LHCN-M2 (cell line): Measurements from ENCODE around the gene METTL25B. TPM values are rescaled to one million over a fixed set of nuclear protein-coding genes. Genes with fewer than 3 reads are reported as not detected.

Experiments used
- DNase-seq: peaks from one replicate; pipeline ENCODE4 v3.0.0-alpha.2; 2012; ENCODE audit warnings: low read depth
- polyA plus RNA-seq: library from polyadenylated mRNA; unstranded; fragments of >200 nt; gene quantifications from one replicate; pipeline ENCODE4 v1.2.1, GENCODE V29; 2012; ENCODE audit warnings: missing spikeins
- total RNA-seq: library from RNA; depleted of rRNA; stranded (reverse); fragments of >200 nt; gene quantifications from 2 replicates; pipeline ENCODE4 v1.2.3, GENCODE V29; 2014; rRNA removed

METTL25B gene
- 10.0 and 11.2 TPM in 2 replicates for total RNA-seq
- 10.6 TPM for polyA plus RNA-seq

DNA sequence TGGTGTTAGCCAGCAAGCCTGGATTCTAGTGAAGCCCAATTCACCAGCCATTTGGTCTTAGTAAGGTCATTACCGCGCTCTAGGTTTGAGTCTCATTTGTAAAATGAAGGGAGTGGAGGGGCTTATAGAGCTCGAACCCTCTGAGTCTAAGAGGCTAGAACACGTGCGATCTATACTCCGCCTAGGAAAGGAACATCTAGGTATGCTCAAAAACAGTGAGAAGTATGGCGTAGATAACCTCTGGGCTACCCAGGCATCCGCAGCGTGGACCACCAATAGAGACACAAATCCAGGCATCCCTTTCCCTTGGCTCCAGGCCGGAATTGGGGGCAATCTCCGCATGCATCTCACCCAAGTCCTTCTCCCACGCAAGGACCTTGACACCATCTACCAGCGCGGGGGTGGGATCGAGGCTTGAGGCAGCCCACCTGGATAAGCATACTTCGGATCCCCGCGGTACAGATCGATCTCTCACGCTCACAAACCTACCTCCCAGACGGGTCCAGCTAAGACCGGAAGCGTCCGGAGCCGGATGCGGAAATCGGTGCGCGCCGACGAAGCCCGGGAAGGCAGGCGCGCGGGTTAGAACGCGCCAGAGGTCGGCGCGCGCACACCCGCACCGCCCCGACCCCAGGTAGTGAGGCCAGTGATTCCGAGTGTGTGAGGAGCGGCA lies at the start of gene METTL25B:
METTL25B (plus strand) TSS at position 544 of the 673 bp plus-strand sequence. CDS start 636 bp downstream, outside the sequence.
- DNase-seq = peak; percentile 77

DNA sequence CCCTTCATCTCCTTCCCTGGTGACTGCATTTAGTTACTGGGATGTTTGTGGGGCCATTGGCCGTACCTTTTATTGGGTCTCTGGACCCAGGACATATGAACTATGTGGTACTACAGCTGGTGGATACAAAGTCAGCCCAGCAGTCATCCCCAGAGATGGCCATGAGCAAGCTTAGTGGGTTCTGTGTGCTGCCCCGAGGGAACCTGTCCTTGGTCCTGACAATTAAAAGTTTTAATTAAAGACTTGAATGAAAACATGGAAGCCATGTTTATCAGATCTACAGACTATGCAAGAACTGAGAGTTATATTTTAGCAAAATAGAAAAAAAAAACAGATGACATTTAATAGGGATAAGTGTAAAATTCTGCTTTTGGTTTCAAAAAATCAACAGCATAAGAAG lies 48.2 kb upstream of the METTL25B start:
- no peak for DNase-seq

DNA sequence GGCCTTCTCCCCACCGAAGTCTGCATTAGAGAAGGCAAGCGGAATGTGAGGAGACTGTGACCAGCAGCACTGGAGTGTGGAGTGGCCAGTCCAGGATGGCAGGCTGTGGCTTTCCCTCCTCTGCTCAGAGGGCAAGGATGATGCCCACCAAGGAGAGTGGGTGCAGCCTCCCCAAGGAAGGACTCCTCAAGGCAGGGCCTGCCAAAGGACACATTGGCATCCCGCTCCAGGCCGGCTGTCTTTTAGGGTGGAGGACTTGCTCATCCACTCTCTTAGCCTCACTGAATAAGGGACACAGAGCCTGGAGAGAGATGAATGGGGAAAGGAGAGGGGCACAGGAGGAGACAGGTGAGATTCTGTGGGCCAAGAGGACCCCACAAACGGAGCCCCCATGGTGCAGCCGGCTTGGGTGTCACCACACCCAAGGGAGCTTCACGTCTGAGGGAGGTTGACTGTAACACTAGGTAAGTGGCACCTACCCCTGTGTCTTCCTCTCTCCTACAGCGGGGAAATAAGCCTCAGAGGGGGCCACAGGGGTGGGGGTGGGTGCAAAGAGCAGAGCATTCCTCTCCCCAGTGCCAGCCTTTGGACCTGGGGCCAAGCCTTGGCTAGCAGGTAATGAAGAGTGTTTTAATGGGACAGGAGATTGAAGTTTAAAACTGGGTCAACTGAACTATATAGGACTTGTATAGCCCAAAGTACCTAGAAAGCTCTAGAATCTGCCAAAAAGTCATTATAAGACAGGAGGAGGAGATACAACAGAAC lies 46.9 kb upstream of the METTL25B start:
- DNase-seq = no peak

DNA sequence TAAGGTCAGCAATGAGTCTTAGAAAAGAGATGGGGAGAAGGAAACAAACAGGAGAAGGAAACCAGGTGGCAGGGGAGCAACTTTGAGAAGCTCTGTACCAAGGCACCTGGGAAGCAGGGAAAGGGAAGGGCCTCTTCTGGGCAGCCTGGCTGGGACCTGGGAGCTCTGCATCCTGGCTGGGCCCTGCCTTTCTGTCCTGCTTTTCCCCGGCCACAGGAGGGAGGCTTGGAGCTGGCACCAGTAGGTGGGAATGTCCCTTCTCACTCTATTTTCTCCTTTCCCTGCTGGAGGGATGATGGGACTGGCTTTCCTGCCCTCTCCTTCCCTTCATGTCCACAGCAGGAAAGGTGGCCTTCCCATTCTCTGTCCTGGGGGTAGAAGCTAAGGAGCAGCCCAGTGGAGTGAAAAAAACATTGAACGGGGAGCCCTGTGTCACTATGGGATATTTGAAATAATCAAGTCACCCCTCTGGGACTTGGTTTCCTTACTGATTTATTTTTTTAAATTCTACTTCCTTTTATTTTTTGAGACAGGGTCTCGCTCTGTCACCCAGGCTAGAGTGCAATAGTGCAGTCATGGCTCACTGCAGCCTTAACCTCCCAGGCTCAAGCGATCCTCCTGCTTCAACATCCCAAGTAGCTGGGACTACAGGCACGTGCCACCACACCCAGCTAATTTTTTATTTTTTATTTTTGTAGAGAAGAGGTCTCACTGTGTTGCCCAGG lies 45.9 kb upstream of the METTL25B start:
- DNase-seq = no peak

DNA sequence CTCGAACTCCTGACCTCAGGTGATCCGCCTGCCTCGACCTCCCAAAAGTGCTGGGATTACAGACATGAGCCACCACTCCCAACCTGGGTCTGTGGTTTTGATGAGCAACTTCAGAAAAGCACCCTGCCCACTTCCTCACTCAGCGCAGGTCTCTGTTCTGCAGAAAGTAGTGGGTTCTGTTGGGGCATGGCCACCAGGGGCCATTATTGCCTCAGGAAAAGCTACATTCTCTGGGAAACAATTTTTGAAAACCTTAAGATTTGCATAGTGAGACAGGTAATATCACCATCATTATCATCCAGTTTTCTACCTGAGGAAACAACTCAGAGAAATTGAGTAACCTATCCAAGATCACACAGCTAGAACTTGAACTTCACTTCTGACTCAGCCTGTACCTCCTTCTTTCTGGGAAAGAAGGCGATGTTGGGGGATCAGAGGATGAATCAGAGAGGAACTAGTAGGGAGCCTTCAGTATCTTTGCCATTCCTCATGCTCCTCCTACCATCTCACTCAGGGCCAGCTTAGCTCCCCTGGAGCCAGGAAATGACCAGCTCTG lies 44.0 kb upstream of the METTL25B start:
- peak; percentile 70 for DNase-seq

DNA sequence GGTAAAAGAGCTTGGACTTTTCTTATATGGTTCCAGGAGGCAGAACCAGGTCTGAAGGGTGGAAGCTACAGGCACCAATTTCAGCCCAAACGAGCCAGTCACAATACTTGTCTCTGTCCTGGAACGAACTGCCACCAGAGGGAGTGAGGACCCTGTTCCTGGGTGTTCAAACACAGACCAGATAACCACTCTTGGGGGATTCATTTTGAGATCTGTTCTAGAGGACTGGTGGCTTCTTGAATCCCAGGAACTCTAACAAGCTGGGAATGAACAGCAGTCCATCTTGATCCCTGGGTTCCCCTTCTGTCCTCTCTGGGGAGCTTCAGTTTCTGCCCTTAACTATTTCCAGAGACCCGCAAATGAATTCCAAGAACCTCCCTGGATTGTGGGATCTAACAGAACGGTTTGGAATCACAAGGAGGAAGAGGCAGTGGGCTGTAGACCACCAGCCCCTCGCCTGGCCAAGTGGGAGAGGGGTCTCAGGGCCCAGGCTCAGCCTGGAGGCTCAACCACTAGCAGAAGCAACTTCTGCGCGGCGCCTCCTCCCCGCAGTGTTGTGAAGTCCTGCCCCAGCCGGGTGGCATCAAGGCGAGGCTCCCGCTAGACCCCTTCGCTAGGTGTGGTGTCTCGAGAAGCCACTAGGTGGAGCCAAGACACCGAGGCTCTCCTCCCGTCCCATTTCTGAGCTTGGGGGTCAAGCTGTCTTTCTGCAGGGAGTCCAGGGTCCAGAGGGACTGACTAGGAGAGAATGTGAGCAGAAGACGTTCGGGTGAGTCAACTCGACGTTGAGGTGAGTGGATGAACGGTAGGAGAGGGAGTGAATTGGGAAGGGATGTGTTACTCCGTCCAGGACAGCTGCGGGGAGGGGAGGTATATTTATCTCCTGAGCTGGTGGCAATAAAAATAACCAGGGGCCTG lies 39.0 kb upstream of the METTL25B start:
- peak; percentile 84 for DNase-seq

DNA sequence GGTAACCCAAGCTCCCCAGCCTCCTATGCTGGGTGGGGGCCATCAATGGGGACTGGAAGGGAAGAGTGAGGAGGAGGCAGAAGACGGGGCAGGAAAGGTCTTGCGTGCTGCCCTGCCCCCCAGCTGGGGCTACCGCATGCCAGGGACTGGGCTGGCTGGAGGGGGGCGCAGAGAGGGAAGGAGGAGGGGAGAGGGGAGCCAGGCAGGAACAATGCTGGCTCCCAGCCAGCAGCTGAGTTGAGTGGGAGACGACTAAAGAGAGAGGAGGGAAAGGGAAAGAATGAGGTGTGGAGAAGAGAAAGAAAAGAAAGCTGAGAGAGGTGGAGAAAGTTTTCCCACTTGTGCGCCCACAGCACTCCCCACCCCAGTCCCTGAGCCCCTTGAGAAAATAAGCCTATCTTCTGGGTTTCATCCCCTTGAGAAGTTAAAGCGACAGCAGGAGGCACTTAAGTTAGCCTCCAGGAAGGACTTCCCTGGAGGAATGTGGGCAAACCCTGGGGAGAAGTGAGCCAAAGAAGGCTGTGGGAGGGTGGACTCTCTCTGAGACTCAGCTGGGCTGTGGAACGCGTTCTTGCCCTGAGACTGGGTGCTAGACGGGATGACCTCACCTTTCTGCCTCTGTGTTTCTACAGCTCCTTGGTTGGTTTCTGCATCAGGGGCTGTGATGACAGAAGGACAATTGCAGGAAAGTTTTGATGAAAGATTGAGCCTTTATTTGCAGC lies 38.2 kb upstream of the METTL25B start:
- no peak for DNase-seq

DNA sequence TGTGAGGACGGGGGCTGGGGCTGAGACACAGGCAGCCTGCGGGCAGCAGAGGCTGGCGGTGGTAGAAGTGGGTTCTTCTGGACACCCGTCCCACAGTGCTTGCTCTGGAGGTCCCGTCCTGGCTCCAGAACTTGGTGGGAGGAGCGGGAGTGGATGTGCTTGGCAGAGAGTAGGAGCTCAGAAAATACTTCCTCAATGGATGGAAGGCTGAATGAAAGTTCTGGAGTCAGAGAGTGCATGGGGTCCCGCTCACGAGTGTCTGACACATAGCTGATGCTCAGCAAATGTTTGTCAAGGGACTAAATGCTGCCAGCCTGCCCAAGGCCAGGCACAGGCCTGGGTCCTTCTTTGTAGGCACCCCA lies 37.6 kb upstream of the METTL25B start:
- DNase-seq = no peak

DNA sequence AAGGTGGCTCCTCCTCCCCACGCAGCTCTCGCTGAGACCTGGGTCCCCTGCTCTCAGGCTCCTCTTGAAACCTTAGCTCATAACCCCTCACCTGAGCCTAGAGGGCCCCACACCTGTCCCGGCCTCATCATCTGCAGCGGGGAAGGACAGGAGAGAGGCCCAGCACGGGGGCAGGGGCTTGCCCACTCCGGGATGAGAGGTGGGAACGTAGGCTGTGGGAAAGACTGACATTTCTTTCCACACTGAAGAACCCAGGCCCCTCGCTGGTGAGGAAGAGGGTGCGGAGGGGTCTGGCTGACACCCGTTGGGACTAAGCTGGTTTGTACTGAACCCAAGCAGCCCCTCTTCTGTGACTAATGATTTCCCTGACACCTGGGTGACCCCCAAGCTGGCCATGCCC lies 37.1 kb upstream of the METTL25B start:
- DNase-seq = no peak

DNA sequence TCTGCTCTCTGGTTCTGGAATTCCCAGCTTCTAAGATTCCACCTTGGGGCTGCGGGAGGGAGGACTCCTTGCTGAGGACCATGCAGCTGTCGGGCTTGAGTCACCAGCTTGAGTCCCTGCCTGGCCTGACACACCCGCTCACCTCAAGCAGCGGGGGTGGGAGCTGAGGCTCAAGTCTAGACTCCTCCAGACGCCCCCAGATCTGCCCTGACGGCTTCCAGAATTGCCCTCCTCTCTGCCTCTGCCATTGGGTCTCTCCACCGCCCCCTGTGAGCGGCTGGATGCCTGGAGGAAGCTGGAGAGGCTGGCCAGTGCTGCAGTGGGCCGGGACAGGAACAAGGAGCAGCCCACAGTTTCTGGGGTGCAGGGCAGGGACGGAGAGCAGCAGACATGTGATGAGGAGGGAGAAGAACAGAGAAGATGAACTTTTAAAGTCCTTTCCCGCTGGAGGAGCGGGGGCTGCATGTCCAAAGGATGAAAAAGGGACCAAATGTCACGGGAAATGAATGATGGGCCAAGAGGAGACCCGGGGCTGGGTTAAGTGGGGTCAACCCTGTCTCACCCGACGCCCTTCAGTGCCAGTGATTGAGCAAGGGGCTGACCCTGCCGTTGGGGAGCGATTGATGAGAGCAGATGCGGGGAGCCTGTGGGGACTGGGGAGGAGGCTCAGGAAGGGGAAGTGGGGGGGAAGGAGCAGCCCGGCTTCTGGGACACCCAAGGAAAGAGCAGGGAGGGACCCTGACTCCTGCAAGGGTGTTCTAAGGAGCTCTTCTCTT lies 36.4 kb upstream of the METTL25B start:
- DNase-seq = peak; percentile 87

DNA sequence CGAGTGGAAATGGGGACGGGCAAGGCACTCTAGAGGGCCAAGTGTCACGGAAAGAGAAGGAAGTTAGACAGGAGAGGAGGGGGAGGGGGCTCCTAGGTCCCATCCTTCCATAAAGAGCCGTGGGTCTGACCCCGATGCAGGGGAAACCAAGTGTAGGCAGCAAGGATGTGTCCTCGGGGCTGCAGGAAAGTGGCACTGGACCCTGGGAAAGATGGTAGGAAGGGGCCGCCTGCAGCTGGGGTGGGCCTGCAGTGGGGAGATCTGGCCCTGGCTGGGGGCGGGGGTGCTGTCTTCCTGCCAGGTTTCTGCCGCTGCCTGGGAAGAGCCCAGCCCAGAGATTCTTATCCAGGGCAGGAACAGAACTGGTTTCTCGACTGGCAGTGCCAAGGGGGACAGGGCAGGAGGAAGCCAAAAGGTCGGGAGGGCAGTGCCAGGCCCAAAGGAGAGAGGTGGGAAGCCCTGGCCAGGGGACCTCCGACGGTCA lies 35.8 kb upstream of the METTL25B start:
- DNase-seq = no peak

DNA sequence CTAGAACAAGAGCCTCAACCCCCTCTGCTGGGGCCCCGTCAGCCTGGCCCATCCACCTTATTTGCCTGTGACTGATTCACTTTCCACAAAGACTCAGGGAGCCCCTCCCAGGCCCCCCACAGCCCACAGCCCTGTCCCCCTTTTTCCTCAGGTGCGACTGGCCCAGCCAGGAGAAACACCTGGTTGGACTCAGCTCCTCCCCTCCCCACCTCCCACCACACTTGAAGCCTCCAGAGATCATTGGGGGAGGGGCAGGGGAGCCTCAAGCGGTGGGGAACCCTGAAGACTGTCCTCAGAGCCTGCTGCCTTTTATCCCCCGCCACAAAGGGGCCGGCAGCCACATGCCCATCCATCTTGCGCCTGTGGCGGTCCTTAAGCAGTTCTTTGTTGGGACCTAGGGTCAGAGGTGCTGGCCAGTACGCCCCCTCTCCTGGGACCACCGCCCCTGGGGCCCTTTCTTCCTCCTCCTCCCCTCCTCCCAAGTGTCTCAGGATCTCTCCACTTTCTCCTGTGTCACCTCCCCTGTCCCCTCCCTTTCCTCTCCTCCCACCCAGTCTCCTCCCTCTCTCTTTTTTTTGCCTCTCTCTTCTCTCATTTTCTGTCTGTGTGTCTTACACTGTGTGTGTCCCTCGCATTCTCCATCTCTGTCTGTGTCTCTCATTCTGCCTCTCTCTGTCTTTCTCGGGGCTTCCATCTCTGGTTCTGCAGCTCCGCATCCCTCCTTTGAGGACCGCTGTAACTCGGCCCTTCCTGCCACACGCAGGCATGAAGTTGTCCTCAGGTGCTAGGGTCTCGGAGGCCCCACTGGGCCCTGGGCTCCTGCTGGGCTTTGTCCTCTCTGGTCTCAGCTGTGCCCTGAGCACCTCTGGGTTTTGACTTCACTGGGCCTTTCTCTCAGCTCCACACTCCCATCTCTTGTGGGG lies 35.1 kb upstream of the METTL25B start:
- no peak for DNase-seq

DNA sequence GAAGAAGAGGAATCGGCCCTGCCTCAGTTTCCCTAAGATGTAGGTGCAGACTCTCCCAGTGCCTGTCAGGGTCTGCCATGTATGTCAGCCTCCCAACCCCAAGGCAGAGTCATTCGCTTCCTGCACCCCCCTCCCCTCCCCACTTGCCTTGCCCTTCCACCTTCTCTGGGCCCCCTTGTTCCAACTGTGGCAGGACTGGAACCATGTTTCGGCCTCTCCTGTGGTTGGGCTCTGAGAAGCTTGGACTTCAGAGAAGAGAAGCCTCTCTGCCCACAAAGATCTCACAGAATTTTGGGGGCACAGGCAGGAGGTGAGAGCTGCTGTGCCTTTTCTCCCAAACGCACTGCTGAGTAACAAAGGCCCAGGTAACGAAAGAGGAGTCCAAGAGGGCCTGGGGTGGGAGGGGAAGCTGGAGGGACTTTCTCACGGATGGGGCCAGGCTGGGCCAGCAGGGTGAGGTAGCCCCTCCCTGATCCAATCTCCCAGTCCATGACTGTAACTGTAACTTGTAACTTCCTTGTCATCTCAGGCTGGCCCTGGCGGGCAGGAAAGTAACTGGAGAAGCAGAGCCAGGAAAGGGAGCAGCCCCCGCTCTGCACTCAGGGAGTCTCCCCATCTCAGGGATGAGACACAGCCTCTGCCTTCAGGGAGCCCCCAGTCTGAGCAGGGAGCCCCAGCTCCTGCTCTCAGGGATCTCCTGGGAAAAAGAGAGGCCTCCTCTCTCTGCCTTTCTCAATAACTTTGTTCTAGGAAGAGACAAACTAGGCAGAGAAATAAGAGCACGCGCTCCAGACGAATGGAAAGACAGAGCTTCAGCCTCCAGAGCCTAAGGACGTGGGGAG lies 34.2 kb upstream of the METTL25B start:
- DNase-seq = no peak

DNA sequence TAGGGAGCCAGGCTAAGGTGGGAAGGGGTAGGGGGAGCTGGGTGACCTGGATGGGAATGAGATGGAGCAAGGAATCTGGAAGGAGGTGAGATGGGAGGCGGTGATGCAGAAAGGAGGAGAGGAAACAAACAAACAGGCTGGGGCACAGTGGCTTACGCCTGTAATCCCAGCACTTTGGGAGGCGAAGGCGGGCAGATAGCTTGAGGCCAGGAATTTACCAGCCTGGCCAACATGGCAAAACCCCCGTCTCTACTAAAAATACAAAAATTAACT lies 33.6 kb upstream of the METTL25B start:
- DNase-seq = no peak

DNA sequence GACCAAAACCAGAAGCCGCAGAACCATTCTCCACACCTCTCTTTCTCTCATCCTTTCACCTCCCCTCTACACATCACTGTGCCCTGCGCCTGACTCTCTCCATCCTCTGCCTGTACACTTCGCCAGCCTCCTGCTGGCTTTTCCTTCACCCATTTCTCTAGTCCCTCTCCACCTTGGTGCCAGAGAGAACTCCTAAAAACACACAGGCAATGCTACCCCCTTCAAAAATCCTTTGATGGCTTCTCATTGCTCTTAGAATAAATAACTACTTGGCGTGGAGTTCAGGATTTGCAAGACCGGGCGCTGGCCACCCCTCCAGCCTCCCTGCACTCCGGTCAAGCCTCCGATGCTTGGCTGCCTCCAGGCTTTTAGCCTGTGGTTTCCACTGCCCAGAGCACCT lies 31.5 kb upstream of the METTL25B start:
- DNase-seq = no peak

DNA sequence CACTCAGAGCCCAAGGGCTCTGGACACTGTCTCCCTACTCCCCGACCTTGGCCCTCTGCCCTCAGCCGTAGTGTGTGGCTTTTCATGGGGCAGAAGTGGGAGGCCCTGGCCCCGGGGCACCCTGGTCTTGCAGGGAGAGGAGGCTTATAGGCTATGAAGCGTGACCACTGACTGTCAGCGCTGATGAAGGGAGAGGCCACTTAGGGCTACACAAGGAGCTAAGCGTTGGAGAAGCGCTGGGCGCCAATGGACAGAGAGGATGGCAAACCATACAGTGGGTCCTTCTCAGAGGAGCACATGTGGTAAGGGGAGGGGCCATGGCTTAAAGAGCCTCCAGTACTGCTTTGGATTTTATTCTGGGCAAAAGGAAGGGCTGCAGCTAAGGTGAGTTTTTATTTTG lies 30.8 kb upstream of the METTL25B start:
- no peak for DNase-seq

DNA sequence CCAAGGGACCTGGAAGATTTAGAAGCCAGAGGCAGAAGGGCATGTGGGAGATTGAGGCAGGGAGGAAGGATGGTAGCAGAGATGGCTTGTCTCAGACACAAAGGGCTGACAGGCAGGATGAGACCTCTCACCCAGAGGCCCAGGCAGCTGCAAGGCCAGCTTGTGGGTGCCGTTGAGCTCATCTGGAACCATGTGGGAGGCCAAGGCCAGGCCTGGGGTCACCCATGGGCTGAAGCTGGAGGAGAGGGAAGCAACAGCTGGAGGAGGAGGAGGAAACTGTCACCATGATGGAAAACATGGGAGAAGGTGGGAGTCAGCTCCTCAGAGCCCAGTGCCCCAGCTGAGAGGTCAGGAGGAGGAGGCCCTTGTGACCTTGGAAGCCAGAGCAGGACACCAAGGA lies 29.3 kb upstream of the METTL25B start:
- DNase-seq = no peak
